GM10847 (cell line): ENCODE data around the gene DAPK3.

Experiments used
- POLR2A ChIP-seq: IDR thresholded peaks from 2 replicates; pipeline ENCODE4 v1.6.1; 2011; ENCODE audit not compliant: insufficient read length; ENCODE audit errors: extremely low read depth

Gene DAPK3

GRCh38 chr19:3970808-3971598 lies at the start of gene DAPK3:
TSS of gene DAPK3 (minus strand) at chr19:3971099. CDS start at chr19:3969735, 1,364 bp downstream.
- TF ChIP-seq POLR2A = peak; percentile 60

DNA sequence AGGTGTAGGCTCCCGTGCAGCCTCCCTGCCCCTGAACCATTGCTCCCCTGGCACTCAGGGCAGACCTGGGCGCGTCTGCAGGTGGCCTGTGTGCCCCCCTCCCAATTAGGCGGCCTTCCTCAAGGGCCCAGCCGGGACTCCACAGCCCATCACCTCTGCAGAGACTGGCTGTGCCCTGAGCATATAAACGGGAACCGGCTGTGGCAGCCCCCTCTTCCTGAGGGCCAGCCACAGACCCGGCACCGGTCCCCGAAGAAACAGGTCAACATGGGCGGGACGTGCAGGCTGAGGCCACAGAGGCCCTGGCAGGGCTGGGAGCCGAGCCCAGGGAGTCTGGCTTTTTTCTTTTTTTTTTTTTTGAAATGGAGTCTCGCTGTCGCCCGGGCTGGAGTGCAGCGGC lies 48.7 kb upstream of the DAPK3 start:
- no peak for TF ChIP-seq POLR2A

GRCh38 chr19:4018775-4019504 lies 48.0 kb upstream of the DAPK3 start:
- no peak for TF ChIP-seq POLR2A

DNA sequence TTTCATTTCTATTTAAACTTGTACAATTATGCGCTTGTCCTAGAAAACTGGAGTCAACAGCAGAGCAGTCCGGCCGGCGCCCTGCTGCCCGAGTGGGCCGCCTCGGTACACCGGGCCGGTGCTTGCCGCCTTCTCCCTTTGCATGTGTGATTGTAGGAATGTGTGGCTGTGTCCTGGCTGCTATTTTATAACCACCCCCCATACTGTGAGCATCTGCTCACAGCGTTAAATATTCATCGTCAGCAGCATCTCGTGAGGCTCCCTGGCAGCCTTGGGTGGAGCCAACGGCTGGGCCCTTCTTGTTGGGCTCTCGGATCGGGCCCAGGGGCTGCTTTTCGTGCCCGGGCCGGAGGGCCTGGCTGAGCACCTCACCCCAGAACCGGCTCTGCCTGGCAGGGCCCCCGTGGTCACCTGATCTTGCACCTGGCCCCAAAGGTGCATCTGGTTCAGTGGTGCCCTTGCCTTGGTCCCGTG lies 47.3 kb upstream of the DAPK3 start:
- no peak for TF ChIP-seq POLR2A

- no peak for TF ChIP-seq POLR2A
Observed at GRCh38 chr19:4016903-4017638, 46.2 kb upstream of the DAPK3 start.

DNA sequence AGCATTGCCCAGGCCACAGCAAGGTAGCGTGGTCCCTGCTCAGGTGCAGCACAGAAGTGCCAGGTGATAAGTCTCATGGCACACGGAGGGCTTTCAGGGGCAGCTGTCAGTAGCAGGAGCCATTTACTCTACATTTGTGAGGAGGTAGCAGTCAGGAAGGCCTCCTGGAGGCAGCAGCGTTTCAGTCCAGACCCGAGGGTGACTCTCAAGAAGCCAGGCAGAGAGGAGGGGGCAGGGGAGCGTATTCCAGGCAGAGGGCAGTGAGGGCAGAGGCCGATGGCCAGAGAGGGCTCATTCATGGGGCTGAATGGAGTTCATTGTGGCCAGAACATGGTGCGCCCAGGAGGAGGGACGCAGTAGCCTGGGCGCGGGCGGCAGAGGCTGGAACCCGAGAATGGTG lies 45.6 kb upstream of the DAPK3 start:
- no peak for TF ChIP-seq POLR2A

DNA sequence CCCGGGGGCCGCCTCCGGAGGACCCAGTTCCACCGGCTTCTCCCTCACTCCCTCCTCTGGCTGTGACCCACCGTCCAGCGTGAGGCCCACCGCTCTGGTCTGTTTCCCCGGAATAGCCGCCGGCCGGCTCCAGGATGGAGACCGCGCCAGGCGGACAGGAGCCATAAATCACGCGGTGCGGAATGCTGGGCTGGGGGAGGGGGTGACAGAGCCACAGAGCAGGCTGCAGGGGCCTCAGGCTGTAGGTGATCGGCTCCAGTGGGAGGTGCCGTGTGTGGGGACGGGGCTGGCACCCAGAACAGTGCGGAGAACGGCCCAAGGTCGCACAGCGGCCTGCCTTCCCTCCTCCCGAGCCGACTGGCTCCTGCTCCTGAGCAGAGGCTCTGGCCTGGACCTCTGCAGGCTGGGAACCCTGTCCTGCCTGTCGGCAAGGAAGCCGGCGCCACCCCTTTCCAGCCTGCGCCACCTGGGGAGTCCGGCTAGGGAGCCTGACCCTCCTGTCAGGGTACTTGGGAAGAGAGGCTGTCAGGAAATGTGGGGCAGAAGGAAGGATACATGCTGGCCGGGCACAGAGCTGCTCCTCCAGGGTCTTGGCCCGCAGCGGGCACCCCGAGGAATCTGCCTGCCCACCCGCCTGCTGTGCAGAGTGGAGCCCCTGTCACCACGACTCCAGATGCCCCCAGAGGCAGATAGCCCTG lies 45.0 kb upstream of the DAPK3 start:
- TF ChIP-seq POLR2A = no peak

GRCh38 chr19:4014541-4015491 lies 43.9 kb upstream of the DAPK3 start:
- TF ChIP-seq POLR2A = no peak

- TF ChIP-seq POLR2A = no peak
Observed at GRCh38 chr19:4013886-4014540, 43.1 kb upstream of the DAPK3 start.

DNA sequence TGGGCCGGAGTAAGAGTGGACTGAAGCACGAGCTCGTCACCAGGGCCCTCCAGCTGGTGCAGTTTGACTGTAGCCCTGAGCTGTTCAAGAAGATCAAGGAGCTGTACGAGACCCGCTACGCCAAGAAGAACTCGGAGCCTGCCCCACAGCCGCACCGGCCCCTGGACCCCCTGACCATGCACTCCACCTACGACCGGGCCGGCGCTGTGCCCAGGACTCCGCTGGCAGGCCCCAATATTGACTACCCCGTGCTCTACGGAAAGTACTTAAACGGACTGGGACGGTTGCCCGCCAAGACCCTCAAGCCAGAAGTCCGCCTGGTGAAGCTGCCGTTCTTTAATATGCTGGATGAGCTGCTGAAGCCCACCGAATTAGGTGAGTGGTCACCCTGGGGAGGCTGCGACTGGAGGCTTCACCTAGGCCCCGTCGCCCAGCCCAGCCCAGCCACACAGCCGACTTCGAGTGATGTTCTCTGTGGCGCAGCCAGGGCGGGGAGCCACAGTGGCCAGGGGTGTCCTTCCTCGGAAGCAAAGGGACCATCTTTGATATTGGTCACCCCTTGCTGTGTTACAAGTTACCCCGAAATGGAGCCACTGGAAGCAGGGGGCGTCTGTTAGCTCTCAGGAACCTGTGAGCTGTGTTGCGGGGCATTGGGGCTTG lies 42.2 kb upstream of the DAPK3 start:
- TF ChIP-seq POLR2A = no peak

DNA sequence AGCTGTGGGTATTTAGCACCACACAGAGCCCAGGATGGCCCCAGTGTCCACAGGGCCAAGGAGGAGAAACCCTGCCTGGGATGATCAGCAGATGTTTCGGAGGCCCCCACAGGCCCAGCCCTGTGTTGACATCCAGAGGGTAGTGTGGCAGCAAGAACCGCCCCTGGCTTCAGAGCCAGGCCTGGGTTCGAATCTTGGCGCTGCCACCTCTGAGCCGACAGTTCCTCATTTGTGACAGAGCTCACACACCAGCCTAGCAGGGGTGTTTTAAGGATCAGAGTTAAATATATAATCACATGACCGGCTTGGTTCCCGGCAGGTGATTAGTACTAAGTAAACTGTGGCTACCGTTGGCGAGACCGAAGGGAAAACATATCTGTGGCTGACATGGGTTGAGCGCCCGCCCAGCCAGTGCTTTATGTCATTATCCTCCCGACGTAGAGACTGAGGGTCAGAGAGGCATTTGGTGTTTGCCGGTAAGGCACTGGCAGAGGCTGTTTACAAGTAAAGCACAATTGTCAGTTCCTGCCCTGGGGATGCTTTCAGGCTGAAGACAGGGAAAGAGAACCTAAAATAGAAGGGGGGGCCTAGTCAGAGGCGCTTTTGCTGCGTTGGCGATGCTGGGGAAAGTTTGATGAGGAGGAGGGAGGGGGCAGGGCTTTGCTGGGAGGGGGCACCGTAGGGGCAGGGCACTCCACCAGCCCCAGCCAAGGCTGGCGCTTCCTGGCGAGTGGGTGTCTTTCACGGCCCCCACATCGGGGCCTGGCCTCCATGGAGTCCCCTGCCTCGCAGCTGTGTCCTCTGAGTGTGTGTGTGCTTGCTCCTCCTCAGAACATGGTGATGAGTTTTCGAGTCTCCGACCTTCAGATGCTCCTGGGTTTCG lies 41.4 kb upstream of the DAPK3 start:
- TF ChIP-seq POLR2A = no peak

DNA sequence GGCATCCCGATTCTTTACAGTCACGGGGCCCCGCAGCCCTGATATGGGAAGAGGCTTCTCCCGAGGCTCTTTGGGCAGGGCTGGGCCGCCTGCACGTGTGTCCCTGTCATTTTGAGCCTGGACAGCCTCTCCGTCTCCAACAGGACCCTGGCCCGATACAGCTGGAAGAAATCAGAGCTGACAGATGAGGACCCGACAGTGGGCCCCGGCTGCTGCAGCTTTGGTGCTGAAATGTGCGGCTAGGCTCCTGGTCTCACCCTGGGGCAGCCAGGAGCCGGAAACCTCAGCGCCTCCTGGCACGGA lies 39.9 kb upstream of the DAPK3 start:
- TF ChIP-seq POLR2A = no peak
